Fibroblast of the aortic adventitia (primary cell): Measurements from ENCODE around the gene LRFN3. TPM values are rescaled to one million over a fixed set of nuclear protein-coding genes. Genes with fewer than 3 reads are reported as not detected.
"Not testable (repeated sequence)": the region's sequence is repeated elsewhere in the genome, so short reads cannot be mapped to it uniquely, and the experiment has no call there.

Experiments
- DNase-seq: peaks from one replicate; pipeline ENCODE4 v3.0.0-alpha.2; 2010; ENCODE audit warnings: low read depth
- H3K4me3 ChIP-seq: 2 replicates; pipeline ENCODE4 v1.5.1; 2011; ENCODE audit warnings: low read depth, mild to moderate bottlenecking, control low read depth, low read length, moderate library complexity
- total RNA-seq: library from RNA; depleted of rRNA; stranded (reverse); fragments of >200 nt; gene quantifications from 2 replicates; pipeline ENCODE4 v1.2.3, GENCODE V29; 2012; ENCODE audit warnings: low replicate concordance
- TF ChIP-seq, protein P1 (sequence below): IDR thresholded peaks from 2 replicates; pipeline ENCODE4 v1.5.1; 2011; ENCODE audit warnings: mild to moderate bottlenecking, low read length, control low read depth, inconsistent platforms; ENCODE audit not compliant: insufficient read depth

LRFN3 gene
- total RNA-seq, 1 donor: 5.9 TPM

- H3K4me3 ChIP-seq: no peak overlapping the region
- TF ChIP-seq, protein P1, sequence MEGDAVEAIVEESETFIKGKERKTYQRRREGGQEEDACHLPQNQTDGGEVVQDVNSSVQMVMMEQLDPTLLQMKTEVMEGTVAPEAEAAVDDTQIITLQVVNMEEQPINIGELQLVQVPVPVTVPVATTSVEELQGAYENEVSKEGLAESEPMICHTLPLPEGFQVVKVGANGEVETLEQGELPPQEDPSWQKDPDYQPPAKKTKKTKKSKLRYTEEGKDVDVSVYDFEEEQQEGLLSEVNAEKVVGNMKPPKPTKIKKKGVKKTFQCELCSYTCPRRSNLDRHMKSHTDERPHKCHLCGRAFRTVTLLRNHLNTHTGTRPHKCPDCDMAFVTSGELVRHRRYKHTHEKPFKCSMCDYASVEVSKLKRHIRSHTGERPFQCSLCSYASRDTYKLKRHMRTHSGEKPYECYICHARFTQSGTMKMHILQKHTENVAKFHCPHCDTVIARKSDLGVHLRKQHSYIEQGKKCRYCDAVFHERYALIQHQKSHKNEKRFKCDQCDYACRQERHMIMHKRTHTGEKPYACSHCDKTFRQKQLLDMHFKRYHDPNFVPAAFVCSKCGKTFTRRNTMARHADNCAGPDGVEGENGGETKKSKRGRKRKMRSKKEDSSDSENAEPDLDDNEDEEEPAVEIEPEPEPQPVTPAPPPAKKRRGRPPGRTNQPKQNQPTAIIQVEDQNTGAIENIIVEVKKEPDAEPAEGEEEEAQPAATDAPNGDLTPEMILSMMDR: no peak
- no peak for DNase-seq
These were observed 9.1 kb downstream of the LRFN3 start for GRCh38 chr19:35945121-35945790.

DNA sequence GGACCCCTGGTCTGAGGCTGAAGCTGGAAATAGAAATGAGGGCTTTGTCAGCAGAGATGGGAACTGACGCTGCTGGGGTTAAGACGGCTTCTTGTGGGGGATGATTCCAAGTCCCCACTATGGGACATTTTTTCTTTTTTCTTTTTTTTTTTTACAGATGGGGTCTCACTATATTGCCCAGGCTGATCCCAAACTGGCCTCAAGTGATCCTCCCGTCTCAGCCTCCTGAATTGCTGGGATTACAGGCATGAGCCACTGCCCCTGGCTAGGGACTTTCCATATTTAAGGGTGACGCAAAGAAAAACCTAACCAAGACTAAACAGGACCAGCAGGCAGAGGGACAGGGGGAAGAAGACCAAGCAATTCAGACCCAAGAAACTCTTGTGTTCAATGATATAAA lies 10.0 kb downstream of the LRFN3 start:
- DNase-seq: no peak
- TF ChIP-seq, protein P1: no peak
- H3K4me3 ChIP-seq: no peak overlapping the region

- no peak overlapping the region for H3K4me3 ChIP-seq
- TF ChIP-seq, protein P1: no peak
- no peak for DNase-seq
These were observed 13.0 kb downstream of the LRFN3 start for GRCh38 chr19:35949131-35949530.

- no peak for DNase-seq
- no peak overlapping the region for H3K4me3 ChIP-seq
- TF ChIP-seq, protein P1: no peak
These were observed 19.9 kb downstream of the LRFN3 start for GRCh38 chr19:35955881-35956634.

DNA sequence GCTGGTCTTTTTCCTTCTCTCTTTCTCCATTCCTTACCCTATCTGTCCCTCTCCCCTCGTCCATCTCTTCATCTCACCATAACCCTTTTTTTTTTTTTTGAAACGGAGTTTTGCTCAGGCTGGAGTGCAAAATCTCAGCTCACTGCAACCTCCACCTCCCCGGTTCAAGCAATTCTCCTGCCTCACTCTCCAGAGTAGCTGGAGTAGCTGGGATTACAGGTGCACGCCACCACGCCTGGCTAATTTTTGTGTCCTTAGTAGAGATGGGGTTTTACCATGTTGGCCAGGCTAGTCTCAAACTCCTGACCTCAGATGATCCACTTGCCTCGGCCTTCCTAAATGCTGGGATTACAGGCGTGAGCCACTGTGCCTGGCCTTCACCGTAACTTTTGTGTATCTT lies 21.2 kb downstream of the LRFN3 start:
- H3K4me3 ChIP-seq: not testable (repeated sequence)

DNA sequence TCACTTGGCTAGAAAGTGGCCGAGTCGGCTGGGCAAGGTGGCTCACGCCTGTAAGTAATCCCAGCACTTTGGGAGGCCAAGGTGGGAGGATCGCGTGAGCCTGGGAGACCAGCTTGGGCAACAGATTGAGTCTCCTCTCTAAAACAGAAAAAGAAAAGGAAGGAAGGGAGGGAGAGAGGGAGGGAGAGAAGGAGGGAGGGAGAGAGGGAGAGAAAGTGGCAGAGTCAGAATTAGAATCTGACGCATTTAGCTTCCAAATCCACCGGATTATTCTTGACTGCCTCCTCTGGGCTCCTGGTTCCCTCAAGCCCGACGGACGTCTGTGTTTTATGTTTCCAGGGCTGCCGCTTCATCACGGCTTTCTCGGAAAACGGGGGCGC lies 22.5 kb downstream of the LRFN3 start:
- TF ChIP-seq, protein P1: no peak
- no peak for DNase-seq
- no peak overlapping the region for H3K4me3 ChIP-seq

More for the DNA sequence above, 21.2 kb downstream of the LRFN3 start:
- not testable (repeated sequence) for DNase-seq

DNA sequence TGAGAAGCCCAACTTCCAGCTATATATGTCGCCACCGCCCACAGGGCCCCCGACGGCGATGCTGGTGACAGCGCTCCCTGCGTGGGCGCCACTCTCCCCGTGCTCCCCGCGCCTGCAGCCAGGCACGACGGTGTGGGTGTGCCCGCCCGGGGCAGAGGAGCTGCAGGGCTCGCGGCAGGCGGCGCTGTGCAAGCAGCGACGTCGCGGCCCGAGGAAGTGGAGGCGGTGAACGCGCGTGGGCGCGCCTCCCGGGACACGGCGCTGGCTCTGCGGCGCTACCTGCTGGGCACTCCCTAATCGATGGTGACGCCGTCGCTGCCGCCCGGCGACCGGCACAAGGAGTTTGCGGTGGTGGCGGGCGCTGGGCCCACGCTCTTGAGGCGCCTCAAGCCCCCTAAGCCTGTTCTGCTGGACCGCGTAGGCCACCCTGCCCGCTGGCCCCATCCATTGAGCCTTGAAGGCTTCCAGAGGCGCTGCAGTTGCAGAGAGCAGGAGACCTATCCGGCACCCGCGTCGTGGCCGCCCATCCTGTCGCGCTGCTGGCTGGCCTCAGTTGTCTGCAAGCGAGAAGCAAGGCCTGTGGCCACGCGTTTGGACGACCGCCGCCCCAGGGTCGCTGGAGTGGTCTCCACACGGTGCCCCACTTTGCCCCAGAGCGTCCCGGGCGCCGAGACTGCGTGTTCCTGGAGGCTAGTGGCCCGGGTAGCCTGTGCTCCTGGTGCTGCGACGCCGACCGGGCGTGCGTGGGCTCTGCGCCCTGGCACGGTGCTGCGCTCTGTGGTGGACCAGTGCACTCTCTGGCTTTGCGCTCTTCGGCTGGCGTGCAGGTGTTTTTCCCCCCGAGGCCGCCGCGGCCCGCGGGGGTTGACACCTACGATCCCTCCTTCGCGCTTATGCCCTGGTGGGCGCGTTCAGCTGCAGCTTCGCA lies 23.1 kb downstream of the LRFN3 start:
- TF ChIP-seq, protein P1: no peak
- no peak for DNase-seq
- H3K4me3 ChIP-seq: no peak overlapping the region
